HG02763 (cell line): ENCODE results near the gene TRAF2.
"Not testable (repeated sequence)": the region's sequence is repeated elsewhere in the genome, so short reads cannot be mapped to it uniquely, and the experiment has no call there.

Source experiments
- ATAC-seq: cut with Tn5 transposase; IDR thresholded peaks from one replicate; pipeline ENCODE4 v1.9.1; 2021; ENCODE audit warnings: mild to moderate bottlenecking, moderate library complexity; ENCODE audit not compliant: unreplicated experiment

TRAF2 gene

DNA sequence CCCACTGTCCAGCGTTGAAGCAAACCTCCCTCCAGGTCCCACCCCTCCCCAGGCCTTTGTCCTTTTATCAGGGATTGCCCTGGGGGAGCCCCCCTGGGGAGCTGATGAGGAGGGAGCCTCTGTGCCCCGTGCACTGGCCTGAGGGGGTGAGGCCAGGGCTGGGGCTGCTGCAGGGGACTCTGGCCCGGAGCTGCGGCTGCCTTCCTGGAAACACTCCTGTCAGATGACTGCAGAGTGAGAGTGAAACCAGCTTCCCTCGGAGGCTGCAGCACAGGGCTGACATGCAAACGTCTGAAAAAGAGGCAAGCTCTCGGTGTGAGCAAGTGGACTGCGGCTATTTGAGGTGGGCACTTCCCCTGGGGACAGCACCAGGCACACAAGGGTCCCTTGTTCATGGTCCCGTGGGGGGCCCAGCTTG, 4.6 kb upstream of the TRAF2 start:
- no peak for ATAC-seq

DNA sequence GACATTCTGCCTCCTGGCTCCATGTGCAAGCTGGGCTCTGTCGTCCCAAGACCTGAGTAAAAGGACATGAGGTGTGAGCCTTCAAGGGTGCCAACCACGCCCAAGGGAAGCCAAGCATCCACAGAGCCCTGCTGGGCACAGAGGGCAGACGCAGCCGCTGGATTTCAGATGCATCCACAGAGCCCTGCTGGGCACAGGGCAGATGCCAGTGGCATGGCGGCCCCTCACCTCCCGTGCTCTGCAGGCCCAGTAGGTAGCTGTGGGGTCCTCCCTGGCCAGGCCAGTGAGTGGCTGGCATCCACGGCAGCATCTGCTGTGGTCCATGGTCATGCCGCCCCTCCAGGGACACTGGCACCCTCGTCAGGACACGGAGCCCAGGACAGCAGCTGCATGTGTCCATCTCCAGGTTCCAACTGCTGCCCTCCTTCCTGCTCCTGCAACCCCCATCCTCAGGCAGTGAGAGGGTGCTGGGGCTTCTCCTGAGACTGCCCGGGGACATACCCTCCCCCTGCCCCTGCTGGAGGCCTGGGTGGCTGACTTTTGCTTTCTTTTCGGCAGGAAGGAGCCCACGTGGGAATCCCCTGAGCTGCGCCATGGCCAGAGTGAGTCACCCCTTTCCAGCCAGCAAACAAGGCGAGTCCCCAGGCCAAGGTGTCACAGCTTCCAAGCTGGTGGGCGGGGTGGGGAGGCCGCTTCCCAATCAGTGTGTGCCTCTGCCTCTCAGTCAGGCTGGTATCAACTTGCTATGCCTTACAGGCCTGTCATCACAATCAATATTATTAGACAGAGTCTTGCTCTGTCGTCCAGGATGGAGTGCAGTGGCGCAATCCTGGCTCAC, 4.0 kb upstream of the TRAF2 start:
- ATAC-seq, result no peak

DNA sequence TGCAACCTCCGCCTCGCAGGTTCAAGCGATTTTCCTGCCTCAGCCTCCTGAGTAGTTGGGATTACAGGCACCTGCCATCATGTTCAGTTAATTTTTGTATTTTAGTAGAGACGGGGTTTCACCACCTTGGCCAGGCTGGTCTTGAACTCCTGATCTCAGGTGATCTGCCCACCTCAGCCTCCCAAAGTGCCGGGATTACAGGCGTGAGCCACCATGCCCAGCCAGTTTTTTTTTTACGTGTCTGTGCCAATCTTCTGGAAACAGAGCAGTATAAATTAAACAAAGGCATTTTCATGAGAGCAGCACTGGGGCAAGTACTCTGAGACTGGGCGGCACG, 3.4 kb upstream of the TRAF2 start:
- ATAC-seq, result not testable (repeated sequence)

DNA sequence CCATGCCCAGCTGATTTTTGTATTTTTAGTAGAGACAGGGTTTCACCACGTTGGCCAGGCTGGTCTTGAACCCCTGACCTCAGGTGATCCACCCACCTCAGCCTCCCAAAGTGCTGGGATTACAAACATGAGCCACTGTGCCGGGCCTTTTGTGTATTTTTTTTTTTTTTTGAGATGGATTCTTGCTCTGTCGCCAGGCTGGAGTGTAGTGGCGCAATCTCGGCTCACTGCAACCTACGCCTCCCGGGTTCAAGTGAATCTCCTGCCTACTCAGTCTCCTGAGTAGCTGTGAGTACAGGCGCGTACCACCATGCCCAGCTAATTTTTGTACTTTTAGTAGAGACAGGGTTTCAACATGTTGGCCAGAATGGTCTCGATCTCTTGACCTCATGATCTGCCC, 2.6 kb upstream of the TRAF2 start:
- ATAC-seq, result not testable (repeated sequence)

DNA sequence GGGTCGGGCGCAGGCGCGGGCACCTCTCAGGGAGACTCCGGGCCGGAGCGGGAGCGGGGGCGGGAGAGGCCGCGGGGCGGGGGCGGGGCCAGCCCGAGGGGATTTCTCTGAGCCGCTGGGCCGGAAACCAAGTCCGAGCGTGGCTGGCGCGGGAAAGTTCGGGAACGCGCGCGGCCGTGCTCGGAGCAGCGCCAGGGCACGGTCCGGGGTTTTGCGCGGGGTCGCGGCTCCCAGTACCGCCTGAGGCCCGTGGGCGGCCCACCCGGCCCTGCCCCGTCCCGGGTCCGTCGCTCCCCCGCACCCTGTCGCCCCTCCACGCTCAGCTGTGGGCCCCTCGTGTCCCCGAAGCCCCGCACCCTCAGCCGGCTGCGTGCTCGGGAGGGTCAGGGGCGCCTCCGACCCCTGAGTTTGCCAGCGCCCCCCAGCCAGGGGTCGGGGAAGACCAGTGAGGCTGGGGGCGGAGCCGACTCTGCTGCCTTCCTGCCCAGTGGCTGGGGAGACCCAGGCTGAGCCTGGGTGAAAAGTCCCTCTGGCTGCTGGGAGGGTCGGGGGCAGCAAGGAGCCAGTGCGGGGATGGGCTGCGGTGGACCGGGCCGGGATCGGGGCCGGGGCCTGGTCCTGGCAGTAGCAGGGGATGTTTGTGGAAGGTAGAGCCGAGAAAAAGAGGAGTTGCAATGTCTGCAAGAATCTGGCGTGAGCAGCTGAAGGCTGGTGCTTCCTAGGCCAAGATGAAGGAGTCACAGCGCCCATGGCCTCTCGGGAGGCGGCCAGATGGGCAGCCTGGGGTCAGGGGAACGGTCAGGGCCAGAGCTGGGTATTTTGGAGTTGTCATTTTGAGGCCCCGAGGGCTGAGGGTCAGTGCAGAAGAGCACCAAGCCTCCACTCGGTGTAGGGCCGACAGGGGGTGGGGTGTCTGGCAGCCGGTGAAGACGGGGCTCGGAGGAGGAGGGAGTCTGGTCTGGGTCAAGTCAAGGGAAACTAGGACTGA, 588 bp downstream of the TRAF2 start:
- peak; percentile 20 for ATAC-seq

DNA sequence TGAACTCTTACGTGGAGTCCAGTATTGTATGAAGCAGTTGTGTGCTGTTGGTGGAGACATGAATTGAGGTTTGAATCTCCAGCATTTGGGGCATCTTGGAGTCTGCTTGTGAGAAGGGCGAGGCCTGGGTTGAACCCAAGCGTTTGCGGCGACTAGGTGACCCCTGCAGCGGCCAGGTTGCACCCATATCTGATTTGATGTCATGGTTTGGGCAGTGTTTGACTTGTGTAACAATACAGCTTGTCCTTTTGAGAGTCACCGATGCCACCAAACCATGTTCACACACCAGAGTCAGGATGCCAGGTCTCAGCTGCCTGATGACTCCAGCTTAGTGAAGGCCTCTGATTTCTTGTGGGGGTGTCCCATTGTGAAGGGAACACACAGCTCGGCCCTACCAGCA, 2.1 kb downstream of the TRAF2 start:
- no peak for ATAC-seq

DNA sequence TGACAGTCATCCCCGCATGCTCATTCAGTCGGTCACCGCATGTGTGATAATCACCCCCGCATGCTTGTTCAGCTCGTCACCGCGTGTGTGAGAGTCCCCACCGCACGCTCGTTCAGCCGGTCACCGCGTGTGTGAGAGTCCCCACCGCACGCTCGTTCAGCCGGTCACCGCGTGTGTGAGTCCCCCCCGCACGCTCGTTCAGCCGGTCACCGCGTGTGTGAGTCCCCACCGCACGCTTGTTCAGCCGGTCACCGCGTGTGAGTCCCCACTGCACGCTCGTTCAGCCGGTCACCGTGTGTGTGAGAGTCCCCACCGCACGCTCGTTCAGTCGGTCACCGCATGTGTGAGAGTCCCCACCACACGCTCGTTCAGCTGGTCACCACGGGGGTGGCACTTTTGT, 3.5 kb downstream of the TRAF2 start:
- ATAC-seq, result no peak

DNA sequence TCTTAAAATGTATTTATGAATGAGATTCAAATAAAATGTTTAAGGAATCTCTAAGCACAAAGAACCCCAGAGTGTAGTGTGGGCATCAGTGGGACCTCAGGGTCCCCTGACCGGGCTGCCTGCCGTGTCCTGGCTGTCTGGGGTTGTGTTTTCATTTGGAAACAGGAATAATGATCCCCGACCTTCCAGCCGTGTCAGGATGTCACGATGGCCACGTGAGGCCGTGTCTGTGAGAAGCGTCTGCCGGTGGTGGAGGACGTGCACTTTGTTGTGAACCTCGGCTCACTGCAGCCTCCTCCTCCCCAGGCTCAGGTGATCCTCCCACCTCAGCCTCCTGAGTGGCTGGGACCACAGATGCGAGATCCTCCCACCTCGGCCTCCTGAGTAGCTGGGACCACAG, 4.3 kb downstream of the TRAF2 start:
- ATAC-seq, result no peak

DNA sequence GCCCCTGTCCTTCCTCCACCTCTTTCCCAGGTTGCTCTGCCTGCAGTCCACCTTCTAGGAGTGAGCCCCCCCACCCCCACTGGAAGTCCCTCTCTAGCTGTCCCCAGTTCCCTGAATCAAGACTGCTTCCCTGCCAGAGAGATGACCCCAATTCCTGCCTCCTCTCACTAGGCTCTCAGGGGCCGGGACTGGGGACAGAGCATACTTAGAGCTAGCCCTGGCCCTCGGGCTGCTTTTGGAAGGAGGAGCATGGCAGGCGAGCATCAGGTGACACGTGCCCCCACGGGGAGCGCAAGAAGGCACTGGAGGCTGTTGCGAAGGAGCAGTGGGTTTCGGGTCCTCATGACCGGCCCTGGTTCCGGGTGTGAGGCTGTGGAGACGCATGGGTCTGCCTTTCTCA, 9.7 kb downstream of the TRAF2 start:
- no peak for ATAC-seq

DNA sequence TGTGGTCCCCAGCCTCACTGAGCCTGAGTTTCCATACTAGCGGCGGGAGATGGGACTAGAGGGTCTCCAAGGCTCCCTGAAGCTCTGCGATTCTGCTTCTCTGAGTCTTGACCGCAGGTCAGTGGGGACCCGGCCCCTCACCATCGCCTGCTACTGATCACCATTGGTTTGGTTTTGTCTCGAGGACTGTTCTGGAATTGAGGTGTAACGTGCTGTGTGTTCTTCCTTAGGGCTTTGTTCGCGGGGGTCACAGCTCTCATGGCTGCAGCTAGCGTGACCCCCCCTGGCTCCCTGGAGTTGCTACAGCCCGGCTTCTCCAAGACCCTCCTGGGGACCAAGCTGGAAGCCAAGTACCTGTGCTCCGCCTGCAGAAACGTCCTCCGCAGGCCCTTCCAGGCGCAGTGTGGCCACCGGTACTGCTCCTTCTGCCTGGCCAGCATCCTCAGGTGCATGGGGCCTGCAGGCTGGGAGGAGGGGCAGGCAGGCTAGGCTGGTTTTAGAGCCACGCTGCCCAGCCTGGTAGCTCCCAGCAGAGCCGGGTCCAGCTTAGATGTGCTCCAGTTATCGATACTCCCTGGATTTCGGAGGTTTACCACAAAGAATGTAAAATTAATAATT, 12.3 kb downstream of the TRAF2 start:
- ATAC-seq, result no peak

DNA sequence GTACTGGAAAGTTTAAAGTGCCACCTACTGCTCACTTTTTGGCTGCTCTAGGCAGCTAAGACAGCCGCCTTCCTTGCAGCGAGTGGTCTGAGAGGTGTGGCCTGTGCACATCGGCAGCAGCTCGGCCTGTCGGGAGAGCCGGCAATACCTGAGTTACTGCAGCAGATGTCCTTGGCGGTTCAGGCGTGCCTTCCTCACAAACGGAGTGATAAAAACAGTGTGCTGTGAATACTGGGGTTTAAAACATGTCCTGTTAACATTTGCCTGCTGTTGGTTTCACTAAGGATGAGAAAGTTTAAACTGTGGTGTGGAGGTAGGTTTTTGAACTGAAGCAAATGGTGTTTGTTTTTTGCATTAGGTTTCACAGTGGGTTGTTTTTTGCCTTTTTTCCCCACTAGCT, 12.9 kb downstream of the TRAF2 start:
- peak; percentile 39 for ATAC-seq

DNA sequence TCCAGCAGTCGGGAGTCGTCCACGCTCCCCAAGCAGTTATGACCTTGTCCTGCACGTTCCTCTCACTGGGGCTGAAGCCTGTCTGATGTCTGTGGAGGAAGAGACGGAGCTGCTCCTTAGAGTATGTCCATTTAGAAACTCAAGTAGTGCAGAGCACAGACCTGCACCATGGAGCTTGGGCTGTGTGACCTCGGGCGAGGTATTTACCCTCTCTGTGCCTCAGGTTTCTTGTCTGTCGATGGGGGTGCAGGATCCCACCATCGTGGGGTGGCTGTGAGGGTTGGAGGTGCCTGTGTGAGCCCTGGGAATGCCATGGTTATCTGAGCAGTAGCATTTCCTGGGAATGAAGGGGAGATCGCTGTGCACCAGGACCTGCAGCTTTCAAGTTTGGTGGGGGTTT, 14.2 kb downstream of the TRAF2 start:
- ATAC-seq, result no peak

DNA sequence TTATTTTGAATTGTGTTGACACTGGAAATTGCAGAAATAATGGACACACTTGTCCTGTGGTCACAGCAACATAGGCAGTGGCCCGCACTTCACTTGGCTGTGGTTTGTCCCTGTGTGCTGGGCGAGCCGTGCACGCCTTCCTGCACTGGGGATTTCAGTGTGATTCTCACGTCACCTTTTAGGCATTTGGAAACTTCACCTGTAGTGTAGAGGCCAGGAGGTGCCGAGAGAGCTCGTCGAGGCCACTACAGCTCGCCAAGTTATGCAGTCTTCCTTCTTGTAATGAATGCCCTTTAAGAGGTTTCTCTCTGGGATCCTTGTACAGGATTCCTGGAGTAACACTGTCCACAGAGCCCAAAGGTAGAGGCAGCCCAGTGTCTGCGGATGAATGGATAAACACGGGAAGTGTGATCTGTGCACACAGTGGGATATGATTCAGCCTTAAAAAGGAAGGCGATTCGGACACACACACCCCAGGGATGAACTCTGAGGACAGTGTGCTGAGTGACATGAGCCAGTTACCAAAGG, 14.7 kb downstream of the TRAF2 start:
- ATAC-seq, result no peak

DNA sequence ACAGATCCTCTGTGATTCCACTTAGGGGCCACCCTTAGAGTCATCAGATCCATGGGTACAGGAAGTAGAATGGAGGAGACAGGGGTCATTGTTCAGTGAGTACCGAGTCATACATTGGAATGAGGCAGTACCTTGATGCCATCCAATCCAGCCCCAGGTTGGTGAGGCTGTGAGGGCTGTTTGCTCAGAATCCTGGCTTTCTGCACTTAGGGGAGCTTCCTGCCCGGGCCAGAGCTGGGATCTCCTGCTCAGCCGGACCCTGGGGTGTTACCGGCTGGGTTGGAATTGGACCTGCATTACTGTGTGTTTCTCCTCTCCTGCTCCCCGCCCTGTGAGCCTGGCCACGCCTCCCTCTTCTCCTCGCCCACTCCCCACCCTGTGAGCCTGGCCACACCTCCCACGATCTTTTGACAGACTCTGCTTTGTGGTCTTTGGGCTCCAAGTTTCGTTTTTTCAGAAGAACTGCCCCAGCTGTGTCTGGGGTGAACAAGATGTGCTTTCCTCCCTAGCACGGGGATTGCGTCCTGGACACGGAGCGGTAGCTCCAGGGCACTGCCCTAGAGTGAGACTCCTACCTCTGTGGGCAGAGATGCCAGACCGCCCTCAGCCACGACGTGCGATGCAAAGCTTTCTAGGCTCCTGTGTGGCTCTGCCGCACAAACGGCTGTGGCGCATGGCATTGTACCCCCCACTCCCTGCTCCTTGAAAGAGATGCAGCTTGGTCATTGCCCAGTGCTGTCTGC, 15.4 kb downstream of the TRAF2 start:
- ATAC-seq, result peak; percentile 44

DNA sequence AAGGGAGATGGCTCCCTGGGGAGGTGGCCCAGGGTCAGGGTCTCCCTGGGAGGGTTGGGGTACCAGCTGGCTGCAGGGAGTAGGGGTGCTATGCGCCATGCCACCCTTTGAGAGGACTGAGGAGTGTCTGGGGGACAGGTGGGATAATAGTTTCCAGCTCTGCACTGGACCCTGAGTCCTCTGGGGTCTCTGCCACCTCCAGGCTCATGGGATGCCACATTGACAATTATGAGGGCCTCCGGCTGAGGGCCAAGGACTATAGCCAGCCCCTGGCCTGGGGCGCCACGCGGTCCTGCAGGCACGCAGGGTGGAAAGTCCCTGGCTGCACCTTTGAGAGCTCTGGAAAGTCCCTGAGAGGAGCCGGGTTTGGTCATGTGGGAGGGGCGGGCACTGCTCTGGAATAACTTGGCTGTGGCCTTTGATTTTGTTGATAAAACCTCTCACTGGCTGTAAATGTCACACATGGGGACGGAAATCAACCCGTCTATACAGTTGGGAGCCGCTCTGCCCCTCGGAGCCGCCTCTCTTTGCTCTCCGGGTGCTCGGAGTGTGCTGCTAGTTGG, 16.0 kb downstream of the TRAF2 start:
- peak; percentile 45 for ATAC-seq

DNA sequence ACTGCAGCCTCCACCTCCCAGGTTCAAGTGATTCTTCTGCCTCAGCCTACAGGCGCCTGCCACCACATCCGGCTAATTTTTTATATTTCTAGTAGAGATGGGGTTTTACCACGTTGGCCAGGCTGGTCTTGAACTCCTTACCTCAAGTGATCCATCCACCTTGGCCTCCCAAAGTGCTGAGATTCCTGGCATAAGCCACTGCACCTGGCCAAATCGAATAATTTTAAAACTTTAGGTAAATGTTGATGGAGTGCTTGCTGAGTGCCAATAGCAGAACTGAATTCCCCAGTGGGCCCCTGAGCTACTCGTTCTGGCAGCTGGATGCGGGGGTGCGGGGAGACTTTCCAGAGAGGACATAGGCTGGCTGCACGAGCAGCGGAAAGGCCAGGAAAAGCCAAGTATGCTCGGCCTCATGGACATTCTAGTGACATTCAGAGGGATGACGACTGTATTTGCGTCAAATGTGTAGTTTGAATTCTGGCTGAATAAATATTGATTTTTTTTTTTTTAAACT, 16.8 kb downstream of the TRAF2 start:
- ATAC-seq, result no peak

DNA sequence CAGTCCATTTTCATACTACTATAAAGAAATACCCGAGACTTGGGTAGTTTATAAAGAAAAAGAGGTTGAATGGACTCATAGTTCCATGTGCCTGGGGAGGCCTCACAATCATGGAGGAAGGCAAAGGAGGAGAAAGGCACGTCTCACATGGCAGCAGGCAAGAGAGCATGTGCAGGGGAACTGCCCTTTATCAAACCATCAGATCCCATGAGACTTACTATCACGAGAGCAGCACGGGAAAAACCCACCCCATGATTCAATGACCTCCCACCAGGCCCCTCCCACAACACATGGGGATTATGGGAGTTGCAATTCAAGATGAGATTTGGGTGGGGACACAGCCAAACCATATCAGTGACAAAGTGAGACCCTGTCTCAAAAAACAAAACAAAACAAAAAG, 19.9 kb downstream of the TRAF2 start:
- no peak for ATAC-seq

DNA sequence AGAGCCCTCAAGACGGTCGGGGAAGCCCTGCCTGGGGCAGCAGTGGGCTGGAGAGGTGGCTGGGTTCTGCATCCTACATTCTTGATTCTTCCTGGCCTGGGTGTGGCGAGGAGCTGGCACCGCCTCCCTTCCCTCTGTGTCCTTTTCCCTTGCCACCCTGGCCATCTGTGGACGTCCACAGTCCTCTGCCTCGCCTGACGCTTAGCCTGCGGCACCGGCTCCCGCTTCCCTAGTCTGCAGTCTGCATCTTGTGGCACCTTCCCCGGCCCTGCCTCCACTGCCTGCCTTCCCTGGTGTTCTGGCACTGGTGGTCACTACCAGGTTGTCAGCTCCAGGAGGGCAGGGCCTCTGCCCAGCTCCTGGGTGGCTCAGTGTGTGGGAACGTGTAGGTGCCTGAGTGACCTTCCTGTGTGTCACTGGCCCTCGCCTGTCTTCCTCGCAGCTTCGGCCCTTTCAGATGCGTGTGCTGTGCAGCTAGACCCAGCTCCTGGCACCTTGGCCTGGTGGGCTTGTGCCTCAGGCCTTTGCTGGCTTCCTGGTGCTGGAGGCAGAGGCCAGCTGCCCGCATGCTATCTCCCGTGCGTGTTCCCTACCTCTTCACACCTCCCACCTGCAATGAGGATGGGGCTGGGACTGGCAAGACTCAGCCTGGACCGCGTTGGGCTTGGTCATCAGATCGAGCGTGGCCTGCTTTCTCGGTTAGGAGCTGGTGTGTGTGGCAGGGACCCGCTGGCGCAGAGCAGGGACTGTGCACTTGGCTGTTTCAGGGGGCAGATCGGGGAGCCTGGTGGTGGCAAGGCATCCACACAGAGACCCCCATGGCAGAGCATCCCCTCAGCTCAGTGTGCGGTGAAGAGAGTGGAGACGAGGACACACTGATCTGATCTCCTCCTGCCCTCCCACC, 20.9 kb downstream of the TRAF2 start:
- no peak for ATAC-seq
